ENCODE measurements around the gene CLMN. TPM values are rescaled to one million over a fixed set of nuclear protein-coding genes. Genes with fewer than 3 reads are reported as not detected.

The CLMN gene
- total RNA-seq, 4 donors from 2014 or later: 6.5 to 10.0 (median 7.9) TPM

- no peak for DNase-seq (ENCODE audit: extremely low spot score)
- peaks cover 3 to 20% (median 10%) of the 10 kb centered on the region in 4 donors for H3K4me1 ChIP-seq
- intact Hi-C loops (cut with DNase I): no loop called here
- 84% methylated on average over 8 of the region's 12 CpGs for WGBS
- H3K9me3 ChIP-seq: no peaks in the 10 kb centered on the region
- H3K27me3 ChIP-seq: no peaks in the 10 kb centered on the region
- no peak for TF ChIP-seq EP300 (IDR thresholded peaks at IDR 0.05)
- no peak for TF ChIP-seq POLR2A (IDR thresholded peaks at IDR 0.05; ENCODE audit: low read depth)
- no peak for TF ChIP-seq CTCF (IDR thresholded peaks at IDR 0.05)
- TF ChIP-seq POLR2AphosphoS5 (IDR thresholded peaks at IDR 0.05): no peak
- H3K4me3 ChIP-seq: no peak overlapping the region
- H3K36me3 ChIP-seq: no peaks in the 10 kb centered on the region
- no peak overlapping the region for H3K27ac ChIP-seq (replicated peaks in 1 of 4)
These were observed 83.5 kb downstream of the CLMN start for GRCh38 chr14:95236221-95236620.

GRCh38 chr14:95235767-95236166 is 83.9 kb downstream of the CLMN start:
- intact Hi-C loops (cut with DNase I): no loop called here
- H3K36me3 ChIP-seq: no peaks in the 10 kb centered on the region
- H3K27ac ChIP-seq (replicated peaks in 1 of 4): no peak overlapping the region
- H3K4me1 ChIP-seq: peaks cover 3 to 20% (median 10%) of the 10 kb centered on the region in 4 donors
- H3K4me3 ChIP-seq: no peak overlapping the region
- WGBS: over 99% methylated on average over 13 of the region's 14 CpGs
- TF ChIP-seq POLR2A (IDR thresholded peaks at IDR 0.05; ENCODE audit: low read depth) (no peak), EP300 (IDR thresholded peaks at IDR 0.05) (no peak), POLR2AphosphoS5 (IDR thresholded peaks at IDR 0.05) (no peak), CTCF (IDR thresholded peaks at IDR 0.05) (no peak)
- no peak for DNase-seq (ENCODE audit: extremely low spot score)
- H3K27me3 ChIP-seq: no peaks in the 10 kb centered on the region
- no peaks in the 10 kb centered on the region for H3K9me3 ChIP-seq

- Histone ChIP-seq H3K4me3 (no peak overlapping the region), H3K4me1 (peaks cover 3 to 20% (median 10%) of the 10 kb centered on the region in 4 donors), H3K27ac (replicated peaks in 1 of 4) (no peak overlapping the region), H3K36me3 (no peaks in the 10 kb centered on the region), H3K9me3 (no peaks in the 10 kb centered on the region), H3K27me3 (no peaks in the 10 kb centered on the region)
- intact Hi-C loops (cut with DNase I): no loop called here
- no peak for DNase-seq (ENCODE audit: extremely low spot score)
- WGBS: 85% methylated on average over 4 of the region's 4 CpGs
- no peak for TF ChIP-seq POLR2A (IDR thresholded peaks at IDR 0.05; ENCODE audit: low read depth)
- no peak for TF ChIP-seq CTCF (IDR thresholded peaks at IDR 0.05)
These were observed 84.4 kb downstream of the CLMN start for GRCh38 chr14:95235351-95235750.

GRCh38 chr14:95234426-95234825 is 85.3 kb downstream of the CLMN start:
- 68% methylated on average over 8 of the region's 8 CpGs for WGBS
- Histone ChIP-seq H3K27me3 (no peaks in the 10 kb centered on the region), H3K4me1 (peaks cover 3 to 20% (median 10%) of the 10 kb centered on the region in 4 donors), H3K4me3 (no peak overlapping the region), H3K9me3 (no peaks in the 10 kb centered on the region), H3K36me3 (no peaks in the 10 kb centered on the region), H3K27ac (replicated peaks in 1 of 4) (peak overlapping the region in 3 of 4 donors; percentile 13 to 39 (median 16))
- DNase-seq (ENCODE audit: extremely low spot score): no peak
- intact Hi-C loops (cut with DNase I): no loop called here
- TF ChIP-seq POLR2AphosphoS5 (IDR thresholded peaks at IDR 0.05) (no peak), CTCF (IDR thresholded peaks at IDR 0.05) (no peak), POLR2A (IDR thresholded peaks at IDR 0.05; ENCODE audit: low read depth) (no peak), EP300 (IDR thresholded peaks at IDR 0.05) (no peak)

- no peak overlapping the region for H3K4me3 ChIP-seq
- DNase-seq (ENCODE audit: extremely low spot score): no peak
- peak overlapping the region in 1 of 4 donors; percentile 16 for H3K27ac ChIP-seq (replicated peaks in 1 of 4)
- H3K9me3 ChIP-seq: no peaks in the 10 kb centered on the region
- H3K27me3 ChIP-seq: no peaks in the 10 kb centered on the region
- intact Hi-C loops (cut with DNase I): no loop called here
- no peaks in the 10 kb centered on the region for H3K36me3 ChIP-seq
- TF ChIP-seq POLR2AphosphoS5 (IDR thresholded peaks at IDR 0.05) (peak in 1 of 2 donors; percentile 8), POLR2A (IDR thresholded peaks at IDR 0.05; ENCODE audit: low read depth) (no peak), EP300 (IDR thresholded peaks at IDR 0.05) (no peak)
- WGBS: 90% methylated on average over 9 of the region's 9 CpGs
- H3K4me1 ChIP-seq: peaks cover 3 to 20% (median 10%) of the 10 kb centered on the region in 4 donors
These were observed 85.9 kb downstream of the CLMN start for GRCh38 chr14:95233702-95234241.

Measured in esophagus muscularis mucosa (tissue), 4 donors.